HG02623 (cell line): ENCODE data around the gene DUSP1.

Experiments used
- ATAC-seq: cut with Tn5 transposase; IDR thresholded peaks from one replicate; pipeline ENCODE4 v1.9.1; 2021; ENCODE audit warnings: moderate library complexity; ENCODE audit not compliant: unreplicated experiment

The DUSP1 gene

GRCh38 chr5:172727551-172727950 lies 43.4 kb downstream of the DUSP1 start:
- ATAC-seq: no peak

GRCh38 chr5:172726966-172727365 lies 44.0 kb downstream of the DUSP1 start:
- no peak for ATAC-seq

GRCh38 chr5:172725785-172726184 lies 45.2 kb downstream of the DUSP1 start:
- no peak for ATAC-seq

GRCh38 chr5:172725273-172725672 lies 45.7 kb downstream of the DUSP1 start:
- ATAC-seq: no peak

GRCh38 chr5:172724242-172725183 lies 46.5 kb downstream of the DUSP1 start:
- no peak for ATAC-seq

- no peak for ATAC-seq
Measured at GRCh38 chr5:172723508-172723907, 47.5 kb downstream of the DUSP1 start.

- ATAC-seq: no peak
Measured at GRCh38 chr5:172722327-172722815, 48.6 kb downstream of the DUSP1 start.

- no peak for ATAC-seq
Measured at GRCh38 chr5:172721455-172722326, 49.3 kb downstream of the DUSP1 start.

- no peak for ATAC-seq
Measured at GRCh38 chr5:172720655-172721054, 50.3 kb downstream of the DUSP1 start.

- no peak for ATAC-seq
Measured at GRCh38 chr5:172719211-172719610, 51.8 kb downstream of the DUSP1 start.

GRCh38 chr5:172718527-172719114 lies 52.4 kb downstream of the DUSP1 start:
- no peak for ATAC-seq
